ENCODE data around the gene SELENOI.
A peak's percentile ranks its signal among the peaks of the same experiment; 100 is the strongest.

The SELENOI gene

DNA sequence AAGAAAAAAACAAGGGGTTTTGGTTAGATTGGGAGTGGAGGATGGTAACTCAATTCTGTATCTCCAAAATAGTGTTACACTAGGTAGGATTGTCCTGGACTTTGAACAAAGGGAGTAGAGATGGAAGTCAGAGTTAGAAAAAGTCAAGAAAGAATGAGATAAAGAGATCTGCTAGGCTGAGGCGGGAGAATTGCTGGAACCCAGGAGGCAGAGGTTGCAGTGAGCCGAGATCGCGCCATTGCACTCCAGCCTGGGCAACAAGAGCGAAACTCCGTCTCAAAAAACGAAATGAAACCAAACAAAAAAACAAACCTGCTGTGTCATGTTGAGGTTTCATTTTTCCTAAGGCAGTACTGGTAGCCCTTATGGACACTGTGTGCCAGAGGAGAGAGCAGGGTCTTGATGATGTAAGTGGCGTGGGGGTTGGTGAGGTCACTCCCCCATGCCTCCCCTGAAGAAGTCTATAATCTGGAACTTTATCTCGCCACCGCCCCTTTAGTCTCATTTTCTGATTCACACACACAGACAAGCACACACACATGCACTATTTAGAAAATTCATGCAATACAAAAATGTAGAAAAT, 66.2 kb downstream of the SELENOI start:
- DNase-seq, result peak; percentile 16

GRCh38 chr2:26414311-26414710, 68.4 kb downstream of the SELENOI start:
- no peak for DNase-seq

GRCh38 chr2:26421961-26422360, 76.0 kb downstream of the SELENOI start:
- DNase-seq, result no peak

- DNase-seq, result no peak
These were observed 77.1 kb downstream of the SELENOI start for GRCh38 chr2:26422947-26423629.

- no peak for DNase-seq
These were observed 77.8 kb downstream of the SELENOI start for GRCh38 chr2:26423750-26424149.

DNA sequence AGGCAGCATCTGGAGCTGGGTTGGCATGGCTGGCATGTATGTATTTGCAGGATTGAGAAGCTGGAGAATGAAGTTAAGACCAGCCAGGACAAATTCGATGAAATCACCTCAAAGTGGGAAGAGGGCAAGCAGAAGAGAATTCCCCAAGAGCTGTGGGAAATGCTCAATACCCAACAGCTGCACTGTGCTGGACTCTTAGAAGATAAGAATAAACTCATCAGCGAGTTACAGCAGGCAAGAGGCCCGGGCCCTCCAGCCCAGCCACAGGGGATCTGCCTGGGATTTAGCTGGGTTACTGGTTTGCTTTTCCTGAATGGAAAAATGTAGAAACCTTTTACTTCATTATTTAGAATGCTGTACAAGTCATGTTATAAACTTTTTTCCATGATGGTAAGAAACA, 78.3 kb downstream of the SELENOI start:
- DNase-seq, result no peak

DNA sequence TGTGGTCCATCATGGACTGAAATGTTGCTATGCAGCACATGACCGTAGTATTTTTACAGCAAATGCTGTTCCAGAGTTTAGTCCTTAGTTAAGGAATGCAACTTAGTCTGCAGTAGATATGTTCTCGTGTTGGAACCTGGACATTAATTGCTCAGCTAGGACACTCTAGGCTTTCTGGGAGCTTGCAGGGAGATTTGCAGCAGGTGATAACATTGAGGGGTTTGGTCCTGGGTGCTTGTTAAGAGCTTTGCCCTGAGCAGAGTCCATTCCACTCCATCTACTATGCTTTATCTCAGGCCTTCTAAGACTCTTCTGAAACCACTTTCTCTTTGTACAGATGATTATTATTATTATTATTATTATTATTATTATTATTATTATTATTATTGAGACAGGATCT, 82.9 kb downstream of the SELENOI start:
- DNase-seq, result no peak

DNA sequence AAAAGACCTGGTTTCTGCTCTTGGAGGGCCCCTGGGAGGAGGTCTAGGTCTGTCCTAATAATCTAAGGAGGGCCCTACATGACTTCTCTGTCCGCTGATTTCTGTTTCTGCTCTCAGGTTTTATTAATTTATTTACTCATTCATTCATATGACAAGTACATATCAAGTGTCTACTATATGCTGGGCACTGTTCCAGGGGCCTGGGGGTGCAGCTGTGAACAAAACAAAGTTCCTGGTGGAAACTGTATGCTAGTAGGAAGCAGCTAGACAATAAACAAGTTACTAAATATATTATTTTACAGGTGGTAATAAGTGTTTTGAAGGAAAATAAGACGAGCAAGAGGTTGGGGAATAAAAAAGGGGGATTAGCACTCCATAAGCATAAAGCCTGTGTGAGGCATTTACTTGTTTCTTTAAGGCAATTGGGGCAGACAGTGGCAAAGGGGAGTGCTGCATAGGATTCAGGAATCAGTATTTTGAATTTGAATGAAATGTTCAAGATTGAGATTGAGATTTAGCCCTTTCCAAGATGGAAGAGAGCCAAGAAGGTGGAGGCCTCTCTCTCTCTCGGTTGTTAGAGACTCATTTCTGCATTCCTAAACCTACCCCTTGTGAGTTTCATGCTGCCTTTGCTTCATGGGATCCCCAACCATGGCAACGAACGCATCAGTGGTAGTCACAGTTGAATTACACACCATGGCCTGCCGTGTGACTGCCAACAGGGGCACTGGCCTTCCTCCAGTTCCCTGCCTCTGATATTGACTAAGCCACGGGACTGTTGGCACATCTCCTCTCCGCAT, 84.0 kb downstream of the SELENOI start:
- DNase-seq, result no peak

DNA sequence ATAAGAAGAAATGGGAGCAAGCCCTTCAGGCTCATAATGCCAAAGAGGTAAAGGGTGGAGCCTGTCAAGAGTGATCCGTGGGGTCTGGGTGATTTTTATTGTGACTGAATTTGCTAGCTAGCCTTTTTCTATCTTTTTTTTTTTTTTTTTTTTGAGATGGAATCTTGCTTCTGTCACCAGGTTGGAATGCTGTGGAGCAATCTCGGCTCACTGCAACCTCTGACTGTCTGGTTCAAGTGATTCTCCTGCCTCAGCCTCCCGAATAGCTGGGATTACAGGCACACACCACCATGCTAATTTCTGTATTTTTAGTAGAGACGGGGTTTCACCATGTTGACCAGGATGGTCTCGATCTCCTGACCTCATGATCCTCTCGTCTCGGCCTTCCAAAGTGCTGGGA, 84.9 kb downstream of the SELENOI start:
- DNase-seq, result no peak

DNA sequence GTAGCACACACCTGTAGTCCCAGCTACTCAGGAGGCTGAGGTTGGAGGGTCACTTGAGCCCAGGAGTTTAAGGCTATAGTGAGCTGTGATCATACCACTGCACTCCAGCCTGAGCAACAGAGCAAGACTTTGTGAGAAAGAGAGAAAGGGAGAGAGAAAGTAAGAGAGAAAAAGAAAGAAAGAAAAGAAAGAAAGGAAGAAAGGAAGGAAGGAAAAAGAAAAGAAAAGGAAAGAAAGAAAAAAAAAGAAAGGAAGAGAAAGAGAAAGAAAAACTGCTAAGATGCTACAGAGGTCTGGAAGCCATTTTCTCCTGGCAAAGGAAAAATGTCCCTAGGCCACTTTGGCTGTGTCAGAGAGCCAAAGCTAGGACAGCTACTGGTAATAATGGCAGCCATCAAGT, 86.4 kb downstream of the SELENOI start:
- DNase-seq, result no peak

- no peak for DNase-seq
These were observed 86.9 kb downstream of the SELENOI start for GRCh38 chr2:26432859-26433258.

DNA sequence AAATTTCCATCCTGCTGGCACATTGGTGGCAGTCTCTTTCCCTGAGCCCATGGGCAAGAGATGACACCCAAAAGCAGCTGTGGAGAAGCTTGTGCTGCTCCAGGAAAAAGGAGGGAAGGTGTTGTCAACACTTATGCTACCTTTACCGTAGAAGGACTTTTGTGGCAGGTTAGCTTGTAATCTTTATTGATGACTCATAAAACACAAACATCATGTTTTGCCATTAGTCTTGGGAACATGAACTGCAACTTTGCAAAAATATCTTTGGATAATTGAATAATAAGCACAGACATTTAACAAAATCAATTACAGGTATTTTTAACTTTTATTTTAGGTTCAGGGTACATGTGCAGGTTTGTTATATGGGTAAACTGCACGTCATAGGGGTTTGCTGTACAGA, 89.2 kb downstream of the SELENOI start:
- no peak for DNase-seq

DNA sequence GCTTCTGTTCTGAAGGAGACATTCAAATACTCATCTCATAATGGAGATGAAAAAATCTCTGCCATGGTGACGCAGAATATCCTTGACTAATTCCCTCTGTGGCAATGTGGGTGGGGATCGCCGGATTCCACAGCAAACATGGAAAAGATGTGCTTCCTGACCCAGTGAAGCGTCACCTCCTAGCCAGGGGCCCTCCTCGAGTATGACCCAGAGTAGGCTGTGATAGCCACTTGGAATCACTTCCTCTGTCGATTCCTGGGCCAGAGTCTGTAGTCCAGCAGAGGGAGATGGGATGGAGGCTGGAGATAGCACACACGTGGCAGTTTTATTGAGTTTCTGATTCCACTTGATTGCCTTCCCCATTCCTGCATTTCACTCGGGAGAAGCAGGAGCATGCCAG, 92.6 kb downstream of the SELENOI start:
- DNase-seq, result no peak

DNA sequence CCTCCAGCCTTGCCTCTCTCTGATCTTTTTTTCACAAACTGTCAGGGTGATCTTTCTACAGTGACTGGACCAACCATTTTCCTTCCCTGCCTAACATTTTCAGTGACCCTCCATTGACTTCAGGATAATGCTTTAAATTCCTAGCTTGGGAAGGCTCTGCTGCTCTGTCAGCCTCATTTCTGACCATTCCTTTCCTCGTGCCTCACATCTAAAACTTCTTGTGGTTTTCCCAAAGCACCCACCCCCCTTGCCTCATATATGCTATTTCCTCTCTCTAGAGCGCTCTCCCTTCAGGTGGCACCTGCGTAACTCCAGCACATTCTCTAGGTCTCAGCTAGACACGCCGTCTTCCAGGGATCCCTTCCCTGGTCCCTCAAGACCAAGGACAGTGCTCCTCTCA, 93.0 kb downstream of the SELENOI start:
- DNase-seq, result no peak

DNA sequence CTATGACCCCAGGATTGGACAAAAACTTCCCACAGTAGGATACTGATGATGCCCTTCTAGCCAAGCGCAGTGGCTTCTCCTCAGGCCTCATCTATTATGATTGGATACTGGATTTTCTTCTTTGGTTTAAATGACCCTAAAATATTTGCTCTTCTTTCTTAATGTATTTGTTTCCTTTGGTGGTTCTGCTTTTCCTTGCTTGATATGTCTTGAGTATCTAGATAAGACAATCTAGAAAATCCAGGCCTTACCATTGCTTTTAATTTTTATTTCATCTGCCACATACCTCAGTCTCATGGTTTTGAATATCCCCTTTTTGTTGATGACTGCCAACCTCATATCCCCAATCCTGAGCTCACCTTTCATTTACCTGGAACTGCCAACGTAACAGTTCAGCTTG, 96.4 kb downstream of the SELENOI start:
- no peak for DNase-seq

DNA sequence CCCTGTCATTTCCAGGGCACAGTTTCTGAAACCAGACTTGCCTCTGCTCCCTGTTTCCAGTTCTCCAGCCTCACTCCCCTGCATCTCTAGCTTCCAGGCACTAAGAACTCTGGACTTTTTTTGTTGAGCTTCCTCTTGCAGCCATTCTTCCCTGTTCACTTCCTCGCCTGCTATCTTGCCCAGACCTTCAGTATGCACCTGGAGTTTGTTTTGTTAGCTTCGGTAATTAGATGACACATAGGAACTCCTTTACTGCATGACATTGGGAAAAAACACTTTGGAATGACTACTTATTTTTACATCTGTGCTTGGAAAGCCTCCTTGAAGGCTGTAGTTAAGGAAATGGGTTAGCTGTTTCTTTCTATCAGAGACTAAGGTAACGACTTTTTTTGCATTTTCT, 96.8 kb downstream of the SELENOI start:
- DNase-seq, result no peak

DNA sequence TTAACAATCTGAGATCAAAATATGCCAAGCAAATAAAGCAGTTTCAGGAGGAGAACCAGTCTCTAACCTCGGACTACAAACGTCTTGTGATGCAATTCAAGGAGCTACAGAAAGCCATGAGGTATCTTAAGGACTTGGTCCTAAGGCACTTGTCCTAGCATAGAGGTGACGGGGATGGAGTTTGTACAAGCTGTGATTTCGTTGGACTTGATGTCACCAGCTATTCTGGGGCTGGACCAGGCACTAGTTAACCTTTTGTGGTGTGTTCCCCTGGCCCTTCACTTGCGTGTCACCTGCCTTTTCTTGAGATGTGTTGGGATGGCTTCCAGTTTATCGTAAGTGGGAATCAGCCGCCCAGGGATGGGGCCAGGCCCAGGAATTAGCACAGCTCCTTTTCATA, 98.3 kb downstream of the SELENOI start:
- no peak for DNase-seq

Measured in SIG-M5 (cell line).